Type B pancreatic cell (in vitro differentiated cells): ENCODE data around the gene ADARB2. TPM values are rescaled to one million over a fixed set of nuclear protein-coding genes. Genes with fewer than 3 reads are reported as not detected.
A peak's percentile ranks its signal among the peaks of the same experiment; 100 is the strongest.
"Not testable (repeated sequence)": the region's sequence is repeated elsewhere in the genome, so short reads cannot be mapped to it uniquely, and the experiment has no call there.

Source experiments
- DNase-seq: peaks from one replicate; pipeline ENCODE4 v3.0.0; 2021; ENCODE audit warnings: mixed read lengths; ENCODE audit not compliant: unreplicated experiment; ENCODE audit errors: extremely low spot score
- H3K27ac Mint-ChIP-seq: 2 replicates; pipeline ENCODE4 v1.8.0; 2021; ENCODE audit warnings: mild to moderate bottlenecking, mixed read lengths
- H3K27me3 Mint-ChIP-seq: 2 replicates; pipeline ENCODE4 v1.8.0; 2021; ENCODE audit warnings: mixed read lengths
- H3K36me3 Mint-ChIP-seq: 2 replicates; pipeline ENCODE4 v1.8.0; 2021; ENCODE audit warnings: mixed read lengths
- H3K4me1 Mint-ChIP-seq: one replicate; pipeline ENCODE4 v1.8.0; 2021; ENCODE audit warnings: mixed read lengths; ENCODE audit not compliant: unreplicated experiment
- H3K4me3 Mint-ChIP-seq: 2 replicates; pipeline ENCODE4 v1.8.0; 2021; ENCODE audit warnings: mild to moderate bottlenecking, mixed read lengths
- H3K9me3 Mint-ChIP-seq: 2 replicates; pipeline ENCODE4 v1.8.0; 2021; ENCODE audit warnings: mixed read lengths
- total RNA-seq: library from RNA; stranded (reverse); gene quantifications from 2 replicates; pipeline ENCODE4 v1.2.1, GENCODE V29; 2021; ENCODE audit warnings: low replicate concordance
- TF ChIP-seq, protein P1 (sequence below): fragments of 200-600 bp; sonication (generic); conservative IDR thresholded peaks from 2 replicates; pipeline ENCODE4 v1.5.0; 2021; ENCODE audit warnings: antibody characterized with exemption, mild to moderate bottlenecking

Gene ADARB2
- total RNA-seq, 1 donor from 2014 or later: 4.9 TPM

DNA sequence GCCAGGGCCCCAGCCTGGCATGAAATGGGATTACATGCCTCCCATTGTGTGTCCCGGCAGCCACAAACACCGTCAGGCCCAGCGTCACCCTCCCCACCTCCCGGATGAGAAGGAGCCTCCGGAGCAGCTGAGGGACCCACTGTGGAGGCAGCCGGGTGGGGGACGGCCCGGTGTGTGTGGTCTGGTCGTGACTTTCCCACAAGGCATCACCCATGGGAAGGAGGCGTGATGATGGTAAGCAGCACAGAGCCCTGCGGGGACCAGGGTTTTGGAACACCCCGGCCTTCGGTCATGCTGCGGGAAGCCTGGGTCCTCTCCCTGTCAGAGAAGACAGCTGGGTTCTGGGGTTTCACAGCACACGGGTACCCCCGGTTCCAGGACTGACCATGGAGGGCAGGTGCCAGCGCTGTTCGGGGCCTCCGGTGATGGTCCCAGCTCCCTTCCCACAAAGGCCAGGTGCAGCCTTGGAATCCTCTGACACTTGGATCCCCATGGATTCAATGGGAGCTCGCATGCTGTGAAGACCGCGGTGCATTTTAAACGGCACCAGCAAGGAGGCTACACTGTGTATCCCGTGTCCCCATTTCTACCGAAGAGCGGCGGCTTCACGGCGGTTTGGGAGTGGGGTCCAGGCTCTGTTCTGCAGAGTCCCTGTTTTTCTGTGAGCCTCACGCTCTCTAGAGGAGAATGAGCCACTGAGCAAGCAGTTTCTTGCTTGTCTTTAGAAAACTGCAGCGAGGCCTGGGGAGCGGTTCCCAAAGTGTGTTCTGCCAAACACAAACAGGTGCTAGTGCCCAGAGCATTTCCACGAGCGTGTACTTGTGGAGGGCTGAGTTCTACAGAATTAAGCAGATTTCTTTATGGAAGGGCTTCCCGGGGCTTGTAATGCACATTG, 336.0 kb downstream of the ADARB2 start:
- Mint-ChIP-seq H3K9me3 (no peaks in the 10 kb centered on the region), H3K27me3 (peaks cover 20% of the 10 kb centered on the region), H3K27ac (no peak overlapping the region), H3K4me1 (peaks cover 14% of the 10 kb centered on the region), H3K4me3 (no peak overlapping the region), H3K36me3 (peaks cover 4% of the 10 kb centered on the region)
- DNase-seq: no peak
- TF ChIP-seq, protein P1, sequence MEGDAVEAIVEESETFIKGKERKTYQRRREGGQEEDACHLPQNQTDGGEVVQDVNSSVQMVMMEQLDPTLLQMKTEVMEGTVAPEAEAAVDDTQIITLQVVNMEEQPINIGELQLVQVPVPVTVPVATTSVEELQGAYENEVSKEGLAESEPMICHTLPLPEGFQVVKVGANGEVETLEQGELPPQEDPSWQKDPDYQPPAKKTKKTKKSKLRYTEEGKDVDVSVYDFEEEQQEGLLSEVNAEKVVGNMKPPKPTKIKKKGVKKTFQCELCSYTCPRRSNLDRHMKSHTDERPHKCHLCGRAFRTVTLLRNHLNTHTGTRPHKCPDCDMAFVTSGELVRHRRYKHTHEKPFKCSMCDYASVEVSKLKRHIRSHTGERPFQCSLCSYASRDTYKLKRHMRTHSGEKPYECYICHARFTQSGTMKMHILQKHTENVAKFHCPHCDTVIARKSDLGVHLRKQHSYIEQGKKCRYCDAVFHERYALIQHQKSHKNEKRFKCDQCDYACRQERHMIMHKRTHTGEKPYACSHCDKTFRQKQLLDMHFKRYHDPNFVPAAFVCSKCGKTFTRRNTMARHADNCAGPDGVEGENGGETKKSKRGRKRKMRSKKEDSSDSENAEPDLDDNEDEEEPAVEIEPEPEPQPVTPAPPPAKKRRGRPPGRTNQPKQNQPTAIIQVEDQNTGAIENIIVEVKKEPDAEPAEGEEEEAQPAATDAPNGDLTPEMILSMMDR: no peak

DNA sequence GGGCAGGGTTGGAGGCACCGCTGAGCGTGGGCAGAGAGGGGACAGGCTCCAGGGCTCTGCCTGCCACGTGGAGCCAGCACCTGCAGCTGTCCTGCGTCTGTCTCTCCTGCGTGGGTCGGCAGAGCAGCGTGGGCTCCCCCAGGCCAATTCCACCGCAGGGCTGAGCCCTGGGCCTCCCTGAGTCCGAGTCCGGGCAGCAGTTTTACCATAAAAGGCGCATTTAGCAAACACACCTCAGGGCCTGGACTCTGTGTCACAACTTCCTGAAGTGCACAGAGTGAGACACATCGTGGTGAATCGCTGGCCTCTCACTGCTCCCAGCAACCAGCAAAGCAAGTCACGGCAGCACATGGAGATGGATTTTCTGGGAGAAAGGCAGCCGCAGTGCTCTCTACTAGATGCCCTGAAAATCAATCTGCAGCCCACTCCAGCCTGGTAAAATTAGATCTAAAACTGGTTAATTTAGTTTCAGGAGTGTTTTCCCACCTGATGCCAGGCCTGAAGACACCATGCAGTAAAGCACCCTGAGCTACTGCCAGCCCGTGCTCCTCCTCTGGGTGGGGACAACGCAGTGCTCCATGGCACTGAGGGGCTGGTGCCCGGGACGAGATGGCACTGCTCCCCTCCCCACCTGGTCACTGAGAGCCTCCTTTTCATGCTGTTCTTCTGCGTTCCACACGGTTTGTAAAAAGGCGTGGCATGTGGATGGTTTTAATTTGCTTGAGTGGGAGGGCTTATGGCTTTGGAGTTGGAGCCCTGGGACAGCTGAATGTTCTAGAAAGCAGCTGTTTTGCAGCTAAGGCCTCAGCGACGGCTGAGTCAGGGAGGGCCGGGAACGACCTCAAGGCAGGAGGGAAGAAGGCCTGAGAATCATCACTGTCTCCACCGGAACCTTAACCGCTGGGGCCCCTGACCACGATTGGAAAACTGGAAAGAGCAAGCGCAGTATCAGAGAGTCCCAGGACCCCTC, 336.9 kb downstream of the ADARB2 start:
- H3K4me1 Mint-ChIP-seq: peaks cover 14% of the 10 kb centered on the region
- H3K9me3 Mint-ChIP-seq: no peaks in the 10 kb centered on the region
- no peaks in the 10 kb centered on the region for H3K36me3 Mint-ChIP-seq
- TF ChIP-seq, protein P1: no peak
- no peak for DNase-seq
- H3K27me3 Mint-ChIP-seq: peaks cover 18% of the 10 kb centered on the region
- H3K4me3 Mint-ChIP-seq: peak overlapping the region; percentile 7
- H3K27ac Mint-ChIP-seq: peak overlapping the region; percentile 58

DNA sequence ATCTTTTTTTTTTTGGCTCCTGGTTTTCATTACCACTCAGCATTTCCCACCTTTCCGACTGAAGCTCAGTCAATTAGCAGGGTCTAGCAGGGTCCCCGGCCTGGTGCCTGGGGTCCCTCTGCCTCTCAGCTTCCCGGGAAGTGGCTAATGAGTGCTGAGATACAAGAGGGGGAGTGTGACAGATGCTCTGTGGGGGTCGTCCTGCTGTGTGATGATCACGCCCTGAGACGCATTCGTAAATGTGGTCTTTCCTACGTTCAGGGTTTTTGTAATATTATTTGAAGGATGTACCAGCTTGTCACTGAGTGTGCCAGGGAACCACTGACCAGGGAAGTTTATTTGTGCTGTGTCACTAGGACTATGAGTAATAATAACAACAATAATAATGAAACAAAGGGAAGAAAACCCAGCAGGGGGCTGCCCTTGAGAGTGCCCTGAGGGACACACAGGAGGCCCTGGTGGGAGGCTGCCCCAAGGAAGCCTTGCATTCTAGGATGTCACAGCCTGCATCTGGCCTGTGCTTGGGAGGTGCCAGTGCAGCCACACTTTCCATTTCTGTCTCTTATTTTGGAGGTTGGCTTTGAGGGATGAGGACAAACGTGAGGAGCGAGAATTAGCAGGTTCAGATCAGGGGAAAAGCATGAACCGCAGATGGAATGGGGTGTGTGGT, 337.8 kb downstream of the ADARB2 start:
- no peaks in the 10 kb centered on the region for H3K36me3 Mint-ChIP-seq
- H3K9me3 Mint-ChIP-seq: no peaks in the 10 kb centered on the region
- TF ChIP-seq, protein P1: no peak
- H3K27ac Mint-ChIP-seq: peak overlapping the region; percentile 58
- peaks cover 14% of the 10 kb centered on the region for H3K4me1 Mint-ChIP-seq
- peak overlapping the region; percentile 7 for H3K4me3 Mint-ChIP-seq
- H3K27me3 Mint-ChIP-seq: peaks cover 22% of the 10 kb centered on the region
- no peak for DNase-seq

DNA sequence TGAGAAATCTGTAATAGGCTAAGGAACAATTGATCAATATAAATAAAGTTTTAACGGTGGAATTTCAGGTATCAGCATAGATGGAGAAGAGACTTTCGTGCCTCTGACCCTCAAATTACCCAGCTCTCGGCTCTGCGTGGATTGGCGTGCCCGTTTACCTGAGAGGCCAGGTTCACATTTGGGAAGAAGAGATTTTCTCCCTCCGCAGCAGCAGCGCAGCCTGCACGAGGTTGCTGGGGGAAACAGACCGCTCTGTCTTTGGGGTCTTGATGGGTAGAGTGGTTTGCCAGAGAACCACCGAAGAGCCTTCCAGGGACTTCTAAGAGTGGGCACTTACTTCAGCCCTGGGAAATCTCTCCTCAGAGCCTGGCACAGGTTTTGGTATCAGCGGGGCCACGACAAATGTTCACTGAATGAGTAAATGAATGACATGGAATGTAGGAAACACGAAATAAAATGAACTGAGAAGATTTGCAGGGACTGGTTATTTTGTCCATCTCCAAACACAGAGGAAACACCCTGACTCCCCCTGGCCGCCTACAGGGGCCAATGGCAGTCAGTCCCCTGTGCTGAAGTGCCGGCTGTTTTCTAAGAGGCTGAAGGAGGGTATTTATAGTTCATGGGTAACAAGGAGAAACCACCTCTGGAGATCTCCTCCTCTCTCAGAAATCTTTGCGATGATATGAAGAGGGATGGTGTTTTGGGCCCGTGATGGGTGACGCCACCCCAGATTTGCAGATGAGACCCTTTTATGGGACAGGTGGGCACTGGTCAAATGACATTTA, 338.5 kb downstream of the ADARB2 start:
- Mint-ChIP-seq H3K36me3 (no peaks in the 10 kb centered on the region), H3K9me3 (no peaks in the 10 kb centered on the region), H3K4me3 (no peak overlapping the region), H3K4me1 (peaks cover 14% of the 10 kb centered on the region), H3K27ac (no peak overlapping the region), H3K27me3 (peaks cover 27% of the 10 kb centered on the region)
- no peak for DNase-seq
- TF ChIP-seq, protein P1: no peak

DNA sequence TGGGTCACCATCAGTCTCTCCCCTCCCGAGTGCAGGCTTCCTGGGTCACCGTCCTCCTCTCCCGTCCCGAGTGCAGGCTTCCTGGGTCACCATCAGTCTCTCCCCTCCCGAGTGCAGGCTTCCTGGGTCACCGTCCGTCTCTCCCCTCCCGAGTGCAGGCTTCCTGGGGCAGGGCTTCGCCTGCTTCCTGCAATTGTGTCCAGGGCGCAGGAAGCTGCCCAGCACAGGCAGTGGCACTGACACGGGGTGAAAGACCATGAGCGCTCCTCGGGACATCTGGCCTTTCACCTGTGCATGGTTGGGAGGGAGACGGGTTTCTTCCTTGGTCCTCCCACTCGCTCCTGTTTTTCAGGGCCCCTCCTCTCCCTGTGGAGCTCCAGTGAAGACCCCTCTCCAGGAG, 339.2 kb downstream of the ADARB2 start:
- not testable (repeated sequence) for DNase-seq, H3K4me3 Mint-ChIP-seq, H3K27ac Mint-ChIP-seq, H3K36me3 Mint-ChIP-seq, H3K9me3 Mint-ChIP-seq
- Mint-ChIP-seq H3K27me3 (peaks cover 27% of the 10 kb centered on the region), H3K4me1 (peaks cover 14% of the 10 kb centered on the region)
